OCI-LY7 (cell line): Measurements from ENCODE around the gene LPAR2. TPM values are rescaled to one million over a fixed set of nuclear protein-coding genes. Genes with fewer than 3 reads are reported as not detected.

Source experiments
- Bru-seq: library from RNA; stranded (reverse); fragments of 400-500 nt; gene quantifications from one replicate; lab custom pipeline; 2021; lab: Mats Ljungman, UMichigan
- BruChase-seq, 2 experiments: library from RNA; stranded (reverse); fragments of 400-500 nt; gene quantifications; one replicate each; lab custom pipeline; 2021; lab: Mats Ljungman, UMichigan
- BruUV-seq: library from RNA; stranded (reverse); fragments of 400-500 nt; replicated peaks from 2 replicates; lab custom pipeline; 2021; lab: Mats Ljungman, UMichigan
- CTCF ChIA-PET: fragments of 300-600 bp; sonication (Branson Sonifier 250); formaldehyde crosslinking; loops from one replicate; lab custom pipeline; 2022; ENCODE audit warnings: antibody characterized with exemption; ENCODE audit not compliant: unreplicated experiment; lab: Charles Lee
- POLR2A ChIA-PET: fragments of 300-600 bp; sonication (Branson Sonifier 250); formaldehyde crosslinking; loops from one replicate; lab custom pipeline; 2022; ENCODE audit warnings: antibody characterized with exemption; lab: Charles Lee
- DNase-seq: peaks from one replicate; pipeline ENCODE4 v3.0.0-alpha.2; 2015; ENCODE audit warnings: low spot score
- H2AFZ ChIP-seq: fragments of 200-600 bp; sonication (generic), shearing (Covaris generic); 2 replicates; pipeline ENCODE4 v1.6.1; 2014; ENCODE audit warnings: mild to moderate bottlenecking, antibody characterized with exemption, low read length, moderate library complexity
- H3K27ac ChIP-seq: fragments of 200-600 bp; sonication (generic); 2 replicates; pipeline ENCODE4 v1.5.1; 2014; ENCODE audit warnings: mixed run types, low read depth, mild to moderate bottlenecking, moderate library complexity, low read length, inconsistent platforms; ENCODE audit not compliant: poor library complexity, severe bottlenecking
- H3K36me3 ChIP-seq: fragments of 200-600 bp; sonication (generic); 2 replicates; pipeline ENCODE4 v1.6.1; 2014; ENCODE audit warnings: mild to moderate bottlenecking, antibody characterized with exemption, low read length, moderate library complexity, mixed read lengths; ENCODE audit not compliant: insufficient read depth
- H3K4me1 ChIP-seq: fragments of 200-600 bp; sonication (generic); 2 replicates; pipeline ENCODE4 v1.5.1; 2014; ENCODE audit warnings: mild to moderate bottlenecking, low read length; ENCODE audit not compliant: insufficient read depth, poor library complexity, severe bottlenecking
- H3K4me2 ChIP-seq: fragments of 200-600 bp; sonication (generic); 2 replicates; pipeline ENCODE4 v1.6.1; 2014; ENCODE audit warnings: mild to moderate bottlenecking, low read length
- H3K4me3 ChIP-seq: fragments of 200-600 bp; sonication (generic); 2 replicates; pipeline ENCODE4 v1.5.1; 2014; ENCODE audit warnings: mild to moderate bottlenecking, low read depth, low read length; ENCODE audit not compliant: poor library complexity, severe bottlenecking
- H3K79me2 ChIP-seq: fragments of 200-600 bp; sonication (generic); 2 replicates; pipeline ENCODE4 v1.6.1; 2016; ENCODE audit warnings: low read depth, mild to moderate bottlenecking, low read length, moderate library complexity, mixed read lengths; ENCODE audit not compliant: insufficient read depth
- H3K9me2 ChIP-seq: fragments of 200-600 bp; sonication (generic); 2 replicates; pipeline ENCODE4 v1.6.1; 2016; ENCODE audit warnings: mild to moderate bottlenecking, low read length, mixed read lengths; ENCODE audit not compliant: insufficient read depth
- H3K9me3 ChIP-seq: fragments of 200-600 bp; sonication (generic); 2 replicates; pipeline ENCODE4 v1.6.1; 2014; ENCODE audit warnings: mild to moderate bottlenecking, mixed run types, low read length, mixed read lengths
- H4K20me1 ChIP-seq: fragments of 200-600 bp; sonication (generic); 2 replicates; pipeline ENCODE4 v1.6.1; 2014; ENCODE audit warnings: mild to moderate bottlenecking, antibody characterized with exemption, low read length, moderate library complexity, mixed read lengths; ENCODE audit not compliant: insufficient read depth
- EZH2phosphoT487 ChIP-seq: fragments of 200-600 bp; sonication (generic); IDR thresholded peaks from 2 replicates; pipeline ENCODE4 v1.6.1; 2018; ENCODE audit warnings: low read depth, borderline replicate concordance, mild to moderate bottlenecking, mixed run types, antibody characterized with exemption, low read length, moderate library complexity, mixed read lengths
- intact Hi-C: fragments of 100-400 bp; cut with micrococcal nuclease; formaldehyde crosslinking; loops from one replicate; pipeline ENCODE4 v1.10.0; 2022; ENCODE audit not compliant: unreplicated experiment
- long read RNA-seq: library from polyadenylated mRNA; stranded (forward); transcript quantifications from one replicate; pipeline ENCODE4 v2.0.0, GENCODE V29; 2022
- total RNA-seq, 2 experiments: library from RNA; depleted of rRNA in 1 of 2; stranded (reverse); fragments of >200 nt in 1 of 2; shearing (Covaris generic) in 1 of 2; gene quantifications; 2 replicates each; pipeline ENCODE4 v1.2.3, GENCODE V29; 2014 to 2022
- TF ChIP-seq, protein P1 (sequence below): fragments of 200-600 bp; sonication (generic); conservative IDR thresholded peaks from 2 replicates; pipeline ENCODE4 v1.5.1; 2014; ENCODE audit warnings: mild to moderate bottlenecking, antibody characterized with exemption, low read length, moderate library complexity, mixed read lengths

The LPAR2 gene
- 6.0 and 12.4 TPM in 2 replicates for total RNA-seq (2014; rRNA removed; shearing (Covaris generic))
- total RNA-seq (2022): 17.5 and 18.4 TPM in 2 replicates
- Bru-seq, nascent RNA: percentile 45 among the genes with signal in this experiment
- BruChase-seq, experiment 1, labeled RNA remaining after a 6-hour chase: percentile 61 among the genes with signal in this experiment
- BruChase-seq, experiment 2, labeled RNA remaining after a 2-hour chase: percentile 60 among the genes with signal in this experiment
- long read RNA-seq, partial matches to known transcripts: 4 of 10 reads
- long read RNA-seq, other reads (novel, unspliced or antisense): 2 of 10 reads

DNA sequence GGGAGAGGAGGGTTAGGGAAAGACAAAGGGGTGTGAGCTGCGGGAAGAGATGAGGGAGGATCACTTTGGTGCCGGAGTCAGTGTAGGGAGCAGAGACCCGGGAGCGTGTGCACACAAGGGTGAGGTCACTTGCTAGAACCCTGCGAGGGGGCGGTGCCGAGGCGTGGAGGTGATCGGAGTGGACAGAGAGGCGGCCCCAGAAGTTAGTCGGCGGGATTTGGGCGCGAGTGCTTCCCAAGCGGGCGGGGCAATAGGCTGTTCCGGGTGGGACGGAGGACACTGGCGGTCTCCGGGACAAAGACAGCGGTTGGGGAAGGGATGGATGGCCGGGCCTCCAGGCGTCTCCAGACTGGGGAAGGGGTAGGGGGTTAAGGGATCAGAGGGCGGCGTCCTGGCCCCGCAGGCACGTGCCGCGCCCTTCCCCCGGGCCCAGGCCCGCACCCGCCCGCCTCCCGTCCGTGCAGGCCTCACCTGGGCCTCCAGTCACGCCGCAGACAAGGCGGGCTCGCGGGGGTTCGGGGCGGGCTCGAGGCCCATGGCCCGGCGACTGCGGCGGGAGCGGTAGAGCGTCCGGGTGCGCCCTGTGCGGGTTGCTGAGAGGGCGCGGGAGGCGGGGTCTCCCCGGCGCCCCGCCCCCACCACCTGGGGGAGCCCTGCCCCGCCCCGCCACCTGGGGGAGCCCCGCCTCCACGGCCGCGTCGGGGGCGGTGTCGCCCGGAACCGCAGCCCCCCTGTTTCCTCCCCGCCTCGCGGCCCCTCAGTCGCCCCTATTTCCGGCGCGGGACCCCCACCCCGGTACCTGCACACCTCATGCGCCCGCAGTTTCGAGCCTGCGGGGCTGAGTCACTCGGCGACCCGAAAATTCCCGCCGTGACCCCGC is at the start of gene LPAR2:
Gene LPAR2 (minus strand): TSS at position 600 of the 880 bp plus-strand sequence. CDS start 945 bp downstream, outside the sequence.
- Histone ChIP-seq H3K9me2 (no peaks in the 10 kb centered on the region), H4K20me1 (no peaks in the 10 kb centered on the region), H3K9me3 (no peaks in the 10 kb centered on the region), H3K36me3 (peaks cover 31% of the 10 kb centered on the region), H3K4me3 (peak within 1 kb of the TSS; percentile 70), H3K27ac (no peak within 1 kb of the TSS), H3K79me2 (no peaks in the 10 kb centered on the region), H3K4me2 (peak within 1 kb of the TSS; percentile 81), H2AFZ (peak within 1 kb of the TSS; percentile 71; the same call in 1 of the 2 replicates), H3K4me1 (peaks cover 18% of the 10 kb centered on the region)
- ChIA-PET POLR2A (interaction anchor here (1.0 kb wide), 1 partner anchor 41 kb away, joined by 4 read pairs; no protein-coding TSS in a partner anchor), CTCF (no interaction called here)
- no TSS peak for BruUV-seq
- peak; percentile 82 for DNase-seq
- intact Hi-C loops: no loop called here
- TF ChIP-seq EZH2phosphoT487: no peak
- TF ChIP-seq, protein P1, sequence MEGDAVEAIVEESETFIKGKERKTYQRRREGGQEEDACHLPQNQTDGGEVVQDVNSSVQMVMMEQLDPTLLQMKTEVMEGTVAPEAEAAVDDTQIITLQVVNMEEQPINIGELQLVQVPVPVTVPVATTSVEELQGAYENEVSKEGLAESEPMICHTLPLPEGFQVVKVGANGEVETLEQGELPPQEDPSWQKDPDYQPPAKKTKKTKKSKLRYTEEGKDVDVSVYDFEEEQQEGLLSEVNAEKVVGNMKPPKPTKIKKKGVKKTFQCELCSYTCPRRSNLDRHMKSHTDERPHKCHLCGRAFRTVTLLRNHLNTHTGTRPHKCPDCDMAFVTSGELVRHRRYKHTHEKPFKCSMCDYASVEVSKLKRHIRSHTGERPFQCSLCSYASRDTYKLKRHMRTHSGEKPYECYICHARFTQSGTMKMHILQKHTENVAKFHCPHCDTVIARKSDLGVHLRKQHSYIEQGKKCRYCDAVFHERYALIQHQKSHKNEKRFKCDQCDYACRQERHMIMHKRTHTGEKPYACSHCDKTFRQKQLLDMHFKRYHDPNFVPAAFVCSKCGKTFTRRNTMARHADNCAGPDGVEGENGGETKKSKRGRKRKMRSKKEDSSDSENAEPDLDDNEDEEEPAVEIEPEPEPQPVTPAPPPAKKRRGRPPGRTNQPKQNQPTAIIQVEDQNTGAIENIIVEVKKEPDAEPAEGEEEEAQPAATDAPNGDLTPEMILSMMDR: no peak; the same call in 1 of the 2 replicates

DNA sequence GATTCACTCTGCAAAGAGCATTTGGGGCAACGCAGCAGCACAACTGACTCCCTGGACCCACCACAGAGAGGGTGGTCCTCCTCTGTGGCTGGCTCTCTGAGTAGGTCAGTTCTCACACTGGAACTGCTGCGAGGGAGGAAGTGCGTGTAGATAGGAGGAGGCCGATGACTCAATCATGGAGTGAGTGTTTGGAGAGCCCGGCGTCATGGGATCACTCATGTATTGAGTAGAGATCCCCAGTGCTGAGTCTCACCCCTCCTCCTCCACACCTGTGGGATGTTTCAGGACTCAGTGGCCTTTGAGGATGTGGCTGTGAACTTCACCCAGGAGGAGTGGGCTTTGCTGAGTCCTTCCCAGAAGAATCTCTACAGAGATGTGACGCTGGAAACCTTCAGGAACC is 49.6 kb upstream of the LPAR2 start:
- DNase-seq: no peak
- H3K79me2 ChIP-seq: peaks cover 57% of the 10 kb centered on the region
- peaks cover 100% of the 10 kb centered on the region for H3K36me3 ChIP-seq
- H3K4me2 ChIP-seq: no peak overlapping the region
- H4K20me1 ChIP-seq: no peaks in the 10 kb centered on the region
- ChIA-PET CTCF (no interaction called here), POLR2A (no interaction called here)
- H3K4me3 ChIP-seq: no peak overlapping the region
- intact Hi-C loops: no loop called here
- no TSS peak for BruUV-seq
- H3K4me1 ChIP-seq: no peaks in the 10 kb centered on the region
- H3K9me3 ChIP-seq: peaks cover 60% of the 10 kb centered on the region
- TF ChIP-seq, protein P1: no peak
- no peak for TF ChIP-seq EZH2phosphoT487
- no peaks in the 10 kb centered on the region for H3K9me2 ChIP-seq
- no peak overlapping the region for H2AFZ ChIP-seq
- no peak overlapping the region for H3K27ac ChIP-seq
